OCI-M2 (cell line): Measurements from ENCODE around the gene LCN1.
"Not testable (repeated sequence)": the region's sequence is repeated elsewhere in the genome, so short reads cannot be mapped to it uniquely, and the experiment has no call there.

Experiments
- DNase-seq: peaks from one replicate; lab custom pipeline; 2025; ENCODE audit not compliant: unreplicated experiment; lab: John Stamatoyannopoulos, UW

Gene LCN1

DNA sequence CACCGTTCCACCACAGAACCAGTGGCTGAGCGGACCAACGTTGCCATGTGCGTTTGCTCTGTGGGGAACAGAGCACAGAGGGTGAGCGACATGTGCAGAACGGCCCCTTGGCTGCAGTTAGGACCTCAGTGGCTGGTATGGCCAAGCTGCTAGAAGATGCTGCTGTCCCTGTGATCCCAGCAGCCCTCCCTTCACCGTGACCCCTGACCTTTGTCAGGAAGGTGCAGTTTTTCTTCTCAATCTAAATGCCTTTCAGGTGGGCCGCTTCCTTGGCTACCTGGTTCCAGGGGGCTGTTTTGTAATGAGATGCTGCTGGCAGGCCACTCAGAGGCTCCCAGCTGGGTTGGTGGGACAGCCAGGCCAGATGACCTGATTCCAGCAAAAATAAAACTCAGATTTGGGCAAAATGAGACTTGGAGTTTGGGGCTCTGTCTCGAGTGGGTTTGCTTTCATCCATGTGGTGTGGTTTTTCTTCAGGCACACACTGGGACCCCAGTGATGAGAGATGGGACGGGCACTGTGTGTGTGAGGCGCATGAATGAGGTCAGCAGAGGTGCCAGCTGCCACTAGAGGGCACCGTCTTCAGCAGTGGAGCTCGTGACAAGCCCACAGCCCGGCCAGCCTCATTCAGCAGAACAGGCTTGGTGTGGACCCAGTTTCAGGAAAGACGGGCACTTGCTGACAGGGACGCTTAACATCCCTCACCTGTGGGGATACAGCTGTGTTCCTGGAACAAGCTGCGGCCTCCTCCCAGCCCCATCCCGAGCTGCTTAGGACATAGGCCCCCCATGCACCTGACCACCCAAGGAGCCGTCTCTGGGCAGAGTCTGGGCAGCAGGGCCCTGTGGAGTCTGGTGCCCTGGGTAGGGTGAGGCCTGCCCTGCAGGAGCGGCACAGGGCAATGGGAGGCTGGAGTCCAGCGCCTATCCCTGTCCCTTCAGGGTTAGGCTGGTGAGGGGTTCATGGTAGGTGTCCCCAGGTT lies 16.7 kb upstream of the LCN1 start:
- no peak for DNase-seq

DNA sequence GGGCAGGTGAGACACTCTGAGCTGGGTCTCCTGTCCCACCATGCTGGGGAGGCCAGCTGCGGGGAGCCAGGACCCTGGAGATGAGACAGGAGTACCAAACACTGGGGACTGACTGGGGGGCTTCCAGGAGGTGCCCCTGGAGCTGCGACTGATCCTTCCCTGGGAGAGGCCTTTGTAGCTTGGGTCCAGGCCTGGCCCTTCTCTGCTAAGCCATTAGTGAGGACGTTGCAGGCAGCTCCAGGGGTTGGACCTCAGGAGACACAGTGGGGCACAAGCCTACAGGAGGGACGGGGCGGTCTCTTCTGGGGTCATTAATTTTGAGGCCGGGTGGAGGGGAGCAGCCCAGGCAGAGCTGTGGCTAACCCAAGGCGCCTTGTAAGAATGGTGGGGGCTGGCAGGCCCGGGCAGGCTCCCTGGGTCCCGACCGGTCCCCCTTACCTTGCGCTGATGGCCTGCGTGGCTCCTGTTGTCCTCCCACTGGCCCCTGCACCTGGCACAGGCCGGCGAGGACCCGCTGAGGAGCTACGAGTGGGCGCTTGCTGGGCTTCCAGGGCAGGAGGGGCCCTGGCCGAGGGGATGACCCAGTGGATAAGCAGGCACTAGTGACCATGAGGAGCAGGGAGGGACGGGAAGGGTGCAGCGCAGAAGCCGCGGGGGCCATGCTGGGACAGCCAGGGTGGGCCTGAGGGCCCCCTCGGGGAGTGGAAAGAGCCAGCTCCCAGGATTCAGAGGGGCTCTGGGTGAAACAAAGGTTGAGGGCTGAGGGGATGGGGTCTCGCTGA lies 15.6 kb upstream of the LCN1 start:
- DNase-seq = no peak

DNA sequence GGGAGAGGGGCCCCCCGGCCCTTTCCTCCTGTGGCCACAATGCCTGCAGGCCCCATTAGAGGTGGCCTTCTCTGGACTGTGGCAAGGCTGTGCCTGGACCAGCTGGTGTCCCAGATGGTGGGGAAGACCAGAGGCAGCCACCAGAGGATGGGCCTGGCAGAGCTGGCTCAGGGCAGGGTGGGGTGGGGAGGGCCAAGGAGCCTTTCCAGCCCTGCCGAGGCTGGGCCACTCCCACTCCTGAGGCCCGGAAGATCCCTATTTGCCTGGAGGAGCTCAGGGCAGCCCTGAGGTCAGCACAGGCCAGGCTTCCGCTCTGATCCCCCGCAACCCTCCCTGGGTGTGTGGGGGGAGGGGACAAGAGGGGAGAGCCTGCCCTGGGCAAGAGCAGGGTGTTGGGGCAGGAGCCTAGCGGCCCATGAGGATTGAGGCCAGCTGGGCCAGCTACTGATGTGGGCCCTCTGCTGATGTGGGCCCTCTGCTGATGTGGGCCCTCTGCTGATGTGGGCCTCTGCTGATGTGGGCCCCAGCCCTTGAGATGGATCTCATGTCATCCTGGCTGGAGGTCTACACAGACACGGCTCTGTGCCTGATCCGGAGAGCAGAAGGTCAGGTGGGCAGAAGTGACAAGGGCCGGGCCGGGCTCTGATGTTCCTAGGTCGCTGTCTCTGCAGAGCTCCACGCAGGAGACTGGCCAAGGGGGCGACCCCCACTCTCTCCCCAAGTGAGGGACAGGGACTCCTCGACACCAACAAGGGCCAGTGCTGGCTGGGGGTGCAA lies 14.7 kb upstream of the LCN1 start:
- DNase-seq = no peak

DNA sequence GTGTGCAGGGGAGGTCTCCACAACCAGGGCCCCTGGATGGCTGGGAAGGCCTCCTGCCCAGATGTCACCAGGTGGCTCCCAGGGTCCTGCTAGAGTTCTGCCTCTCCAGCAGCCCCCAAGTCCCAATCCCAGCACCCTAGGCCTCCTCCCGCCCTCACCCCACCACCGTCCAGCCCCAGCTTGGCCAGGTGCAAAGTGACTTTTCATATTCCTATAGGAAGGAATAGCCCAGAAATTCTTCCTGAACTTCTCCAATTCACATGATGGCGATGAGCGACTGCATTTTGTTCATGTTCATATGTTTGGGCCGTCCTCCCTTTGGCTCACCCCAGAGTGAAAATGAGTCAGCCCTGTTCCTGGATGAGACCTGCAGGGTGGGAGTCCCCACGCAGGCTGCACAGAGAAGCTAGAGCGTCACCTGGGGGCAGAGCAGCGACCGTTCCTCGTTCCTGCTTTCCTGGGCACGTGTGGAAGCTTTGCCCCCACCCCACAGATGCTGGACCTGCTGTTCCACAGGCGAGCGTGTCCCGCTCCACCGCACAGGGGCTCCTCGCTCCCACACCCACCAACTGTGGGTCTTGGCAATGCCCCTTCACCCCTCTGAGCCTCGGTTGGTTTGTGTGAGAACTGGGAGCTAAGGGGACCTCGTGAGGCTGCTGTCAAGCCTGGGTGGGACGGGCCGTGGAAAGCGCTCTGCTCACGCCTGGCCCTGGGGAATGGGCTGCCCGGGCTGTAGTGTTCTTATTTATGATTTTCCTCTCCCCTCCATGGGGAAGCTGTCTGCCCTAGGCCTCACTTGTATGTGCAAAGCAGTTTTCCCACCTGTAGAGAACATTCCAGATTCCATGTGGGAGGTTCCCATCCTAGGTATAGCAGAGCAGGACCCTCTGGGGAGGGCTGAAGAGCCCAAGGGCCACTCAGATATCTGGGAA lies 13.9 kb upstream of the LCN1 start:
- no peak for DNase-seq

DNA sequence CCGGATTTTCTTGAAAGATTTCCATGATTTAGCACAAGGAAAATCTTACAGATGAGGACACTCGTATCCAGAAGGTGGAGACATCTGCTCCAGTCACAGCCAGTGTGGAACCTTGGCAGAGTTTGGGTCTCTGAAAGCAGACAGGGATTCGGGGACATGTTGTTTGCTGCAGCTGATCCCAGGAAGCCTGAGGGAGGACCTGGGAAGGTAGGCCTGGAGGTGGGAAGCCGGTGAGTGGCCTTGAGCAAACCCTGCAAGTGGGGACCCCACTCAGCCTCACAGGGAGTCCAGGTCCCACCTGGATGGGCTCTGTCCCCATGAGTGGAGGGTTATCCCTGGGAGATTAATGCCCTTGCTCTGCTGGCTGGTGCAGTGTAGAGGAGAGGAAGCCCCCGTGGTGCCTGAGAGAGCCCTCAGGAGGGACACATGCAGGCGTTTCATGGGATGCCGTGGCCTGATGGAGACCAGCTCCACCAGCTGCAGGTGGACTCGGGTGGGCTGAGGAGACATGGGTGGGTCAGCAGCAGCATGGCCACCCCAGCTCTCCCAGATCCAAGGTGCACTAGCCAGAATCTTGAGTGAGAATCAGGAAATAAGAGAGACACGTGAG lies 12.9 kb upstream of the LCN1 start:
- no peak for DNase-seq

DNA sequence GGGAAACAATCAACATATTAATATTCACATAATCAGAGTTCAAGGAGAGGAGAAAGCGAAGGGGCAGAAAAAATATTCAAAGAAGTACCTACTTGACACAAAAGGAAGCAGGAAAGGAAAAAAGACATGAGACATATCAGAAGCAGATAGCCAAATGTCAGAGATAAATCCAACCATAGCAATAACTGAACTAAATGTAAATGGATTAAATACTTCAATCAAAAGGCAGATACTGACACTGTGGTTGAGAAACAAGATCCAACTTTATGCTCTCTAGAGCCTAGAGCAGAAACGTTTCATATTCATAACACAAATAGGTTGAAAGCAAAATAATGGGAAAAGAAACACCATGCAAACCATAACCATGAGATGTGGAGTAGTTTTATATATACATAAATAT lies 11.8 kb upstream of the LCN1 start:
- DNase-seq = no peak

DNA sequence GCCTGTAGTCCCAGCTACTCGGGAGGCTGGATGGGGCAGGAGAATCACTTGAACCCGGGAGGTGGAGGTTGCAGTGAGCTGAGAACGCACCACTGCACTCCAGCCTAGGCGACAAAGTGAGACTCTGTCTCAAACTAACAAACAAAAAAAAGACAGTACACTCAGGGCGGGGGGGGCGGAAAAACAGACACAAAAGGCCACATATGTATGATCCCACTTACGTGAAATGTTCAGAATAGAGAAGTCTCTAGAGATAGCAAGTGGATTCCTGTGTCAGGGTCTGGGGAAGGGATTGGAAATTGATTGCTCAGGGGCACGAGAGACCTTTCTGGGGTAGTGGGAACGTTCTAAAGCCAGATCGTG lies 9.0 kb upstream of the LCN1 start:
- no peak for DNase-seq

- no peak for DNase-seq
Observed at GRCh38 chr9:135512904-135513303, 8.3 kb upstream of the LCN1 start.

DNA sequence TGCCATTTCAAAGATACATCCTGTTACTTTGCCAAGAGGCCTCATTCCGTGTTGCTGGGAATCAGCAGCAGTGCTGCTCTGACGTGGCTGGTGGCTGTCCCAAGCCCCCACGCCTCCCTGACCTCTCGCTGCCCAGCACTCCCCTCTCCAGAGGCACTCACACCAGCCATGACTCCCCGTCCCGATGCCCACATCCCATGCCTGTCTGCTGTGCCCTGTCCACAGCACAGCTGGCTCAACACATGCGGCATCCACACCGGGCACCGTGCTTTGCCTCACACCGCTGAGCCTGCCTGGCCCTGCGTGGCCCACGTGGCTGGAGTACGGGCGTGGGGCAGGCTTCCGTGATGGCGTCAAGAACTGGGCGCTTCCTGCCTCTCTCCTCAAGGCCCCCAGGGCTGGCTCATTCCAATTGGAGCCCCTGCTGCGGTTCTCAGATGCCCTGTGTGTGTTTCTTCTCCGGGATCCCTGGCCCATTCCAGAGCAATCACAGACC lies 7.8 kb upstream of the LCN1 start:
- no peak for DNase-seq

DNA sequence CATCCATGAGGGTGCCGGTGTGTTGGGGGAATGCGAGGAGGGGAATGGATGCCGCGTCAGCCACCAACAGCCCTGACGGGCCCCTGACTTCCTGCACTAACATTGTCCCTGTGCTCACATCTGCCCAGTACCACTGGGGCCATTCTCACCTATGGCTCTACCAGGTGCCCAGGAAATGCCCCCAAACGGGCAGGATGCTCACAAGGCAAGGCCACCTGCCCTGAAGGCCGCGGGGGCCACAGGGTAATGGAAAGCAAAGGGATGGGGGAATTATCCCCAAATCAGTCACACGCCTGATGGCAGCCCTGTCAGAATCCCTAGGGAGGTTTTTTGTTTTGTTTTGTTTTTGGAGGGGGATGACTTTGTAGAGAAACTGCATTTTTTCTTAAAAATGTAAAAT lies 7.3 kb upstream of the LCN1 start:
- DNase-seq = not testable (repeated sequence)

DNA sequence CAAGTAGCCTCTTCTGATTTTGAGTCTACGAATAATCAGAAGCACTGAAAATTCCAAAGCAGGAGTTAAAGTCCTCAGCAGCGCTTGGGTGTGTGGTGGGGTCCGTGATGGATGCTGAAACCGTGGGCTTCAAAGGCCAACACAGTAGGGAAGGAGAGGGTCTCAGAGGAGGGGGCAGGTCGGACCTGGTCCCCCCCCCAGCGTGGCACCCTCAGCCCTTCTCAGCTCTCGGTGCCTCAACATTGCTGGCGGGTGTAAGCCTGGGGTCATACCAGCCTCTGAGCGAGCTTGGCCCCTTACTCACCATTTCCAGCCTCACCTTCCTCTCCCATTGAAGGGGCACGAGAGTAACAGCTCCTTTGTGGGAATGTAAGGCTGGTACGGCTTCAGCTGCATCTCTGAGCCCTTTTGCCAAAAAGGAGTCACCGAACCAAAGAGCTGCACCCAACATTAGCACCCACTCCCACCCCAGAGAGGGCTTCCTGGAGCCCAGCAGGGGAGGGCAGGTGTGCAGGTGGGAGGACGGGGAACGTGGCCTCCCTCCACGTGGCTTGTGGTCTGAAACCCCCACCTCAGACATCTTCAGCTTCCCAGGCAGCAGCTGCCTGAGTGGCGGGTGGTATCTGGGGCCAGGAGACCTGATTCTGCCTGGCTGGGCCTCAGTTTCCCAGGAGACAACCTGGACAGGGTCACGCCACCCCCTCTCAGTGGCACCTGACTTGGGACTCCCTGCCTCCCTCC lies 6.7 kb upstream of the LCN1 start:
- DNase-seq = no peak

DNA sequence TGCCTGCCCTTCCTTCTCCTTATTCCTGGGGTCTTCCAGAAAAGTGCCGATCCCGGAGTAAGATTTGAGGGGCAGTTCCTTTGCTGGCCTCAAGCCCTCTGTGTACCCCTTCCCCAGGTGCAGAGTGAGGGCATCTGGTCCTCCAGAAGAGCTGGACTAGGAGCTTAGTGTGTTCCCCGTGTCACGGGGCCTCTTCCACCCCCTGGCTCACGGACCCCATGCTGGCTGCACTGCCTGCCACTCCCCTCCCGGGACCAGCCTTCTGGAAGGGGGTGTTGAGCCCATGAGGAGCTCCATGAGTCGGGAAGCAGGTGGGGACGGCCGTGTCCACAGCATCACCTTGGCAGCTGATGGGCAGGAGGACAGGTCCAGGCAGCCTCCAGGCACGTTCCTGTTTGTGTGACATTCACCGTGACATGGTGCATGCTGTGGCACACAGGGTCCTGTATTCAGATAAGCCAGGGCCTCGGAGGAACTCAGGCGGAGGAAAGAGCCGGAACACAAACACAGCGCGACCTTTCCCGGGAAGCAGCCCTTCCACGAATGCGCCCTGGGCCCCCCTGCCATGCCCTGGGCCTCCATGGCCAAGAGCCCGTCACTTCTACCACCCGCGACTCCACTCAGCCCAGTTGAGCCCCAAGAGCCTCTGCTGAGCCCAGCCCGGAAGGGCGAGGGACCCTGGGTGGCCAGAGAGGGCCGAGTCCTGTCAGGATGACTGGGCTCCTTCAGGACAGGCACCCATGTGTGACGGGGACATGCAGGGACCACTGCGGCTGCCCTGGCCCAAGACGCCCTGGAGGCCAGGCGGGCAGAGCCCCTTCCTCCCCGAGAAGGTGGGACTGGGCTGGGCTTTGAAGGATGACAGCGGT lies 5.9 kb upstream of the LCN1 start:
- no peak for DNase-seq

DNA sequence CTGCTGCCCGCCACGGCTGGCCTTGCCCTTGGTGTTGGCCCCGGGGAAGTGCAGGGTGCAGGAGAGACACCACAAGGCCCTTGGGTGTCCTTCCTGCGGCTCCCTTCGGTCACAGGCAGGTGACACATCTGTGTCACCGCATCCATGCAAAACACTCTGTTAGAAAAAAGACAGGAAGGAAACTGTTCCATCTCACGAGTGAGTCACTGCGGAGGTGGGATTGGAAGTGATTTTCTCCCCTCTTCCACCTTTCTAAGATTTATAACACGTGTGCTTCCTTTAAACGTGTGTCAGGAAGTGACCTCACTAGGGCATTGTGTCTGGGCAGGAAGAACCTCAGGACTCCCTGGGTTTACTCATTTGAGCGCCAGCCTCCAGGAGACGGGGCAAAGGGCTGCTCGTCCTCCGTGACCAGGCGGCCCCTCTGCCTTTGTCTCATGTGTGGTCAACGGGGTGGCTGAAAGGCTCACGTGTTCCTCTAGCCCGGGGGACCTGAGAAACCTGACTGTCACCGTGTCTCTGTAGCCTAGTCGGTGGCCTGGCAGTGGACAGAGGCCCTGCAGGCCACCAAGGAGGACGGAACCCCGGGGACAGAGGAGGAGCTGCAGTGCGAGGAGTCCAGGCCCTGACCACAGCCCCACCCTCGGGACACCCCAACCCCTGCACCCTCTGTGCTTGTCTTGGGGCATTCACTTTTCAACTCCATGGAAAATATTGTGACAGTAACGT lies 4.9 kb upstream of the LCN1 start:
- DNase-seq = no peak

- no peak for DNase-seq
Observed at GRCh38 chr9:135517407-135517822, 3.8 kb upstream of the LCN1 start.

DNA sequence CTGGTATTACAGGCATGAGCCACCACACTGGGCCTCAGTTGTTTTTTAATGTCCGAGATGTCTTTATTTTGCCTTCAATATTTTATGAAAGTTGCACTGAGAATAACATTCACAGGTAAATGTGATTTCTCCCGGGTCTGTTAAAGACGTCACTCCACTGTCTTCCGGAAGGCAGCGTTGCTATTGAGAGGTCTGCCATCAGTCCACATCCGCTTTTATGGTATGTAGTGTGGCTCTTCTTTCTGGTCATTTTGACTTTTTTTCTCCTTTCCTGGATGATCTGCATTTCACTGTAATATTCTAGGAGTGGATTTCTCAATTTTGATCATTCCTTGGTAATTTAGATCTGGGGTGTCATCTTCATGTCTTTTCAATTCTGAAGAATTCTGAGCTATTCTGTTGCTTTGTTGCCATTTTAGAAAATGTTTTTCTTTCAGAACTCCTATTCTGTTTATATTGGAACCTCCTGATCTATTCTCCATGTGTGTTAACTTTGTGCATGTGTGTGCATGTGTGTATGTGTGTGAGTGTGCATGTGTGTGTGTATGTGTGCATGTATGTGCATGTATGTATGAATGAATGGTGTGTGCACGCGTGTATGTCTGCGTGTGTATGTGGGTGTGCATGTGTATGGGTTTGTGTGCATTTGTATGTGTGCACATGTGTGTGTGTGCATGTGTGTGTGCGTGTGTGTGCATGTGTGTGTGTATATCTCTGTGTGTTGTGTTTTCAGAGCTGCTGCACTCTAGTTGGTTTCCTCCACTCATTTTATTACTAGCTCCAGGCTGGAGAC lies 1.9 kb upstream of the LCN1 start:
- no peak for DNase-seq

DNA sequence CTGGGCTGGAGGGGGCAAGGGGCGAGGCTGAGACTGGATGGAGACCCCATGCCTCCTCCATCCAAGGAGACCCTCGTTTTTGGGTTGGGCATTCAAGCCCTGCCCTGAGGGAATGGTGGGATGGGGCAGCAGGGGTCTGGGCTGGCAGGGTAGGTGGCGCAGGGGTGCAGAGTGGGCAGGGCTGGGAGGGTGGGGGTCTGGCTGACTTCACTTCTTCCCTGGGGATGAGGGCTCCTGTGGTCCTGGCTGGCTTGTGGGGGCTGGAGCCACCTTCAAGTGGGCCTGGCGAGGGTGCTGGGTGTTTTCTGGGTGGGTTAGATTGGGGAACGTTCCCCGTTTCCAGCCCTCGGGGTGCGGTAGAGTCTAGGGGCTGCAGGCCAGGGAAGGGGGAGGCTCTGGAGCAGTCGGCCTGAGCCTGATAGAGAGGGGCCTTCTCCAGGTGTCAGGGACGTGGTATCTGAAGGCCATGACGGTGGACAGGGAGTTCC lies 412 bp downstream of the LCN1 start:
- DNase-seq = no peak
